Panc1 (cell line): Measurements from ENCODE around the gene TMEM97.

Source experiments
- CTCF ChIP-seq: fragments of 450-650 bp; IDR thresholded peaks from 2 replicates; pipeline ENCODE4 v1.5.1; 2017; ENCODE audit warnings: mild to moderate bottlenecking
- REST ChIP-seq, 2 experiments: IDR thresholded peaks; 2 replicates each; pipeline ENCODE4 v1.6.1; 2011 to 2012; ENCODE audit warnings: low read depth in 2 of 2, control low read depth in 1 of 2, low read length in 1 of 2, mild to moderate bottlenecking in 1 of 2, moderate library complexity in 1 of 2; ENCODE audit not compliant: insufficient read depth in 1 of 2

GRCh38 chr17:28372945-28373274 is 53.9 kb downstream of the TMEM97 start:
- TF ChIP-seq REST (IDR thresholded peaks at IDR 0.05; ENCODE audit: insufficient read depth in 1 of 2, low read depth in 2 of 2, low read length in 1 of 2) (no peak), CTCF (no peak)
